Neuronal stem cell (in vitro differentiated cells): ENCODE data around the gene SH3RF2.

Source experiments
- DNase-seq: peaks from one replicate; pipeline ENCODE4 v3.0.0-alpha.2; 2013; ENCODE audit warnings: low spot score
- H2AFZ ChIP-seq: one replicate; pipeline ENCODE4 v1.6.1; 2013; ENCODE audit warnings: mild to moderate bottlenecking, low read length, inconsistent platforms
- H2AK5ac ChIP-seq: 2 replicates; pipeline ENCODE4 v1.6.1; 2013; ENCODE audit warnings: low read depth, mild to moderate bottlenecking, inconsistent platforms, low read length, moderate library complexity, mixed read lengths
- H2BK120ac ChIP-seq: 2 replicates; pipeline ENCODE4 v1.6.1; 2013; ENCODE audit warnings: low read depth, mild to moderate bottlenecking, inconsistent platforms, low read length, moderate library complexity, mixed read lengths
- H2BK12ac ChIP-seq: one replicate; pipeline ENCODE4 v1.6.1; 2013; ENCODE audit warnings: low read length, inconsistent platforms
- H2BK15ac ChIP-seq: 2 replicates; pipeline ENCODE4 v1.6.1; 2013; ENCODE audit warnings: mild to moderate bottlenecking, low read length, inconsistent platforms, mixed read lengths
- H2BK5ac ChIP-seq: one replicate; pipeline ENCODE4 v1.6.1; 2013; ENCODE audit warnings: inconsistent platforms, mild to moderate bottlenecking, low read length, moderate library complexity
- H3K14ac ChIP-seq: one replicate; pipeline ENCODE4 v1.6.1; 2013; ENCODE audit warnings: low read length, inconsistent platforms
- H3K18ac ChIP-seq: 2 replicates; pipeline ENCODE4 v1.6.1; 2013; ENCODE audit warnings: low read length, inconsistent platforms
- H3K23ac ChIP-seq: 2 replicates; pipeline ENCODE4 v1.6.1; 2013; ENCODE audit warnings: low read depth, mild to moderate bottlenecking, mixed read lengths, low read length, inconsistent platforms; ENCODE audit not compliant: poor library complexity
- H3K27ac ChIP-seq: replicated peaks from 3 replicates; pipeline ENCODE4 v1.5.1; 2013; ENCODE audit warnings: low read length, inconsistent platforms
- H3K27me3 ChIP-seq, 3 experiments: 2 replicates each; pipeline ENCODE4 v1.6.1; 2013; ENCODE audit warnings: low read length in 3 of 3, mild to moderate bottlenecking in 2 of 3, inconsistent platforms in 1 of 3, low read depth in 1 of 3, mixed read lengths in 1 of 3, moderate library complexity in 1 of 3; ENCODE audit not compliant: control insufficient read depth in 3 of 3, insufficient read depth in 3 of 3
- H3K36me3 ChIP-seq, 2 donors: replicated peaks in 1 of 2; 2 replicates each; pipeline ENCODE4 v1.6.1; 2013; ENCODE audit warnings: low read length in 2 of 2; ENCODE audit not compliant: control insufficient read depth in 2 of 2, insufficient read depth in 2 of 2
- H3K4ac ChIP-seq: 2 replicates; pipeline ENCODE4 v1.6.1; 2013; ENCODE audit warnings: inconsistent platforms, mild to moderate bottlenecking, low read length, moderate library complexity
- H3K4me1 ChIP-seq, 2 donors: 1 replicate in 1 of 2; 2 replicates in 1 of 2; pipeline ENCODE4 v1.6.1; 2013; ENCODE audit warnings: low read length in 2 of 2, low read depth in 1 of 2; ENCODE audit not compliant: control insufficient read depth in 2 of 2, insufficient read depth in 1 of 2
- H3K4me2 ChIP-seq: one replicate; pipeline ENCODE4 v1.6.1; 2013; ENCODE audit warnings: mild to moderate bottlenecking, low read length, inconsistent platforms; ENCODE audit not compliant: insufficient read depth, poor library complexity, severe bottlenecking
- H3K4me3 ChIP-seq, 2 donors: 2 replicates each; pipeline ENCODE4 v1.5.1; 2013; ENCODE audit warnings: low read length in 2 of 2, mild to moderate bottlenecking in 2 of 2, inconsistent platforms in 1 of 2, moderate library complexity in 1 of 2
- H3K79me1 ChIP-seq: one replicate; pipeline ENCODE4 v1.6.1; 2013; ENCODE audit warnings: low read depth, mild to moderate bottlenecking, inconsistent platforms, low read length, moderate library complexity
- H3K9ac ChIP-seq: one replicate; pipeline ENCODE4 v1.6.1; 2013; ENCODE audit warnings: mild to moderate bottlenecking, low read depth, low read length, inconsistent platforms; ENCODE audit not compliant: poor library complexity
- H3K9me3 ChIP-seq, 2 donors: replicated peaks in 1 of 2; 2 replicates each; pipeline versions ENCODE3 to v1.6.1; 2013; ENCODE audit warnings: low read length in 2 of 2, mild to moderate bottlenecking in 2 of 2, inconsistent platforms in 1 of 2, low read depth in 1 of 2, mixed read lengths in 1 of 2, moderate library complexity in 1 of 2; ENCODE audit not compliant: control insufficient read depth in 2 of 2, insufficient read depth in 1 of 2
- H4K8ac ChIP-seq: one replicate; pipeline ENCODE4 v1.6.1; 2013; ENCODE audit warnings: low read depth, mild to moderate bottlenecking, inconsistent platforms, low read length, moderate library complexity
- H4K91ac ChIP-seq: one replicate; pipeline ENCODE4 v1.6.1; 2013; ENCODE audit warnings: low read length, low read depth, mild to moderate bottlenecking, inconsistent platforms; ENCODE audit not compliant: poor library complexity
- WGBS, 2 donors: extraction: QIAGEN DNeasy Blood & Tissue Kit; methylation state at CpG; one replicate each; pipeline ENCODE4 v1.1.7; 2013; ENCODE audit warnings: missing lambda C conversion rate in 2 of 2, mixed read lengths in 1 of 2; ENCODE audit not compliant: insufficient read length in 2 of 2, insufficient replicate concordance in 1 of 2; ENCODE audit errors: extremely low coverage in 2 of 2; 5-methylcytosine and 5-hydroxymethylcytosine counted together

SH3RF2 gene

DNA sequence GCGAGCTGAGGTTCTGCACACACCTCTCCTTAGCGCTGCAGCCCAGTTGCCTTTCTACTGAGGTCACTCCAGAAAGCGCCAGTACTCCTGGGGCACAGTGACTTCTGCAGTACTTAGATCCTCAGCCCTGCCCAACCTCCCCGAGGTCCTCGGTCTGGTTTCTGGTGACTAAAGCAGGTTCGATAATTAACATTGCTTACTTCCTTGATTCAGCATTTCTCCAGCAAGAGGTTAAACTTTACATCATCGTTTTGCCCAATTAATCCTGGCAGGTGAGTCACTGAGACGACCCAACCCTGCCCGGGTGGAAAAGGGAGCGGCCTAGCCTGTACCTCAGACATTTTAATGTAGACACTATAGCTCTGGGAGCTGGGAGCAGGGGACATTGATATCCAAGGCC is 91.4 kb downstream of the SH3RF2 start:
- WGBS, 2 donors = no CpG with 5 or more reads among the region's 10 CpGs
- Histone ChIP-seq H3K9me3 (no peaks in the 10 kb centered on the region), H3K27ac (no peak overlapping the region), H3K79me1 (no peaks in the 10 kb centered on the region), H3K27me3 (no peaks in the 10 kb centered on the region), H2BK12ac (no peak overlapping the region), H3K4me1 (peaks cover 0 to 7% of the 10 kb centered on the region in 2 donors), H3K14ac (no peak overlapping the region), H3K18ac (no peak overlapping the region), H2BK120ac (no peak overlapping the region), H3K4me2 (no peak overlapping the region), H2BK15ac (no peak overlapping the region), H2BK5ac (no peak overlapping the region), H3K36me3 (no peaks in the 10 kb centered on the region), H2AK5ac (no peak overlapping the region), H3K9ac (no peak overlapping the region), H2AFZ (no peak overlapping the region), H3K4ac (no peak overlapping the region), H3K23ac (no peak overlapping the region), H3K4me3 (no peak overlapping the region), H4K8ac (no peak overlapping the region), H4K91ac (no peak overlapping the region)
- no peak for DNase-seq

- peaks cover 0 to 4% of the 10 kb centered on the region in 2 donors for H3K4me1 ChIP-seq
- no peaks in the 10 kb centered on the region for H3K79me1 ChIP-seq
- H4K91ac ChIP-seq = no peak overlapping the region
- no peak overlapping the region for H4K8ac ChIP-seq
- no peak overlapping the region for H3K23ac ChIP-seq
- no peak overlapping the region for H2BK12ac ChIP-seq
- peaks cover 0 to 4% (median 0%) of the 10 kb centered on the region in 3 experiments for H3K27me3 ChIP-seq
- no peak overlapping the region for H3K18ac ChIP-seq
- H3K27ac ChIP-seq = no peak overlapping the region
- H3K9me3 ChIP-seq = peaks cover 0 to 2% of the 10 kb centered on the region in 2 donors
- no peak overlapping the region for H2BK120ac ChIP-seq
- no peak overlapping the region for H2BK5ac ChIP-seq
- no peak overlapping the region for H3K9ac ChIP-seq
- no peak overlapping the region for H3K4me2 ChIP-seq
- DNase-seq = no peak
- H2AK5ac ChIP-seq = no peak overlapping the region
- H2BK15ac ChIP-seq = no peak overlapping the region
- H2AFZ ChIP-seq = no peak overlapping the region
- H3K4me3 ChIP-seq = no peak overlapping the region
- H3K4ac ChIP-seq = no peak overlapping the region
- H3K36me3 ChIP-seq = no peaks in the 10 kb centered on the region
- no CpG with 5 or more reads among the region's 3 CpGs for WGBS, 2 donors
- no peak overlapping the region for H3K14ac ChIP-seq
Observed at GRCh38 chr5:146032911-146033310, 96.5 kb downstream of the SH3RF2 start.

GRCh38 chr5:146034127-146034526 is 97.7 kb downstream of the SH3RF2 start:
- H2BK5ac ChIP-seq = no peak overlapping the region
- no peak overlapping the region for H2BK120ac ChIP-seq
- H3K4me2 ChIP-seq = no peak overlapping the region
- no peak overlapping the region for H3K18ac ChIP-seq
- H2AFZ ChIP-seq = no peak overlapping the region
- H3K9ac ChIP-seq = no peak overlapping the region
- H3K9me3 ChIP-seq = peaks cover 0 to 2% of the 10 kb centered on the region in 2 donors
- no peaks in the 10 kb centered on the region for H3K36me3 ChIP-seq
- no peak overlapping the region for H3K4ac ChIP-seq
- H3K27me3 ChIP-seq = peaks cover 0 to 4% (median 0%) of the 10 kb centered on the region in 3 experiments
- no peak overlapping the region for H3K4me3 ChIP-seq
- H2AK5ac ChIP-seq = no peak overlapping the region
- no peak overlapping the region for H3K23ac ChIP-seq
- H2BK12ac ChIP-seq = no peak overlapping the region
- H4K91ac ChIP-seq = no peak overlapping the region
- no peak overlapping the region for H3K14ac ChIP-seq
- no peak overlapping the region for H3K27ac ChIP-seq
- no peak overlapping the region for H4K8ac ChIP-seq
- no peak for DNase-seq
- WGBS, 2 donors = no CpG with 5 or more reads among the region's 2 CpGs
- no peaks in the 10 kb centered on the region for H3K4me1 ChIP-seq
- no peaks in the 10 kb centered on the region for H3K79me1 ChIP-seq
- no peak overlapping the region for H2BK15ac ChIP-seq

DNA sequence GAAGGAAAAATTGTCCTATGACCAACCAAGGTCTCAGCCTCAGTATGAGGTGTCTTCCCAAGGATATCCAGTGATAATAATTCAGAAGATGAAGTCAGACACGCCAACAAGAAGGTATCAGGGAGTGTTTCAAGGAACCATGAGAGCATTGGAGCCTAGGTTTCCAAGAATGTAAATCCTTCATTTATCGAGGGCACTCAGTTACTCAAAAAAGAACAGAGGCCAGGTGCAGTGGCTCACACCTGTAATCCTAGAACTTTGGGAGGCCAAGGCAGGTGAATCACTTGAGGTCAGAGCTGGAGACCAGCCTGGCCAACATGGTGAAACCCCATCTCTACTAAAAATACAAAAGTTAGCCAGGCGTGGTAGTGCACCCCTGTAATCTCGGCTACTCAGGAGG is 98.2 kb downstream of the SH3RF2 start:
- Histone ChIP-seq H3K18ac (no peak overlapping the region), H3K4ac (no peak overlapping the region), H3K4me2 (no peak overlapping the region), H3K27ac (no peak overlapping the region), H2BK120ac (no peak overlapping the region), H3K27me3 (peaks cover 0 to 6% (median 0%) of the 10 kb centered on the region in 3 experiments), H3K14ac (no peak overlapping the region), H2BK15ac (no peak overlapping the region), H3K23ac (no peak overlapping the region), H2AK5ac (no peak overlapping the region), H3K36me3 (no peaks in the 10 kb centered on the region), H4K8ac (no peak overlapping the region), H3K9me3 (peaks cover 0 to 2% of the 10 kb centered on the region in 2 donors), H3K4me3 (no peak overlapping the region), H3K9ac (no peak overlapping the region), H3K4me1 (no peaks in the 10 kb centered on the region), H2BK12ac (no peak overlapping the region), H4K91ac (no peak overlapping the region), H3K79me1 (no peaks in the 10 kb centered on the region), H2AFZ (no peak overlapping the region), H2BK5ac (no peak overlapping the region)
- no CpG with 5 or more reads among the region's 4 CpGs for WGBS, 2 donors
- DNase-seq = no peak
